HG03571 (cell line): ENCODE results near the gene ABL2.
"Not testable (repeated sequence)": the region's sequence is repeated elsewhere in the genome, so short reads cannot be mapped to it uniquely, and the experiment has no call there.

Source experiments
- ATAC-seq: cut with Tn5 transposase; IDR thresholded peaks from one replicate; pipeline ENCODE4 v1.9.1; 2021; ENCODE audit not compliant: unreplicated experiment

The ABL2 gene

GRCh38 chr1:179229214-179230140 lies at the start of gene ABL2:
TSS of gene ABL2 (minus strand) at chr1:179229677. CDS start at chr1:179229397, 280 bp downstream.
- peak; percentile 53 for ATAC-seq

- no peak for ATAC-seq
Measured at GRCh38 chr1:179278920-179279319, 49.4 kb upstream of the ABL2 start.

- not testable (repeated sequence) for ATAC-seq
Measured at GRCh38 chr1:179274424-179274823, 44.9 kb upstream of the ABL2 start.

DNA sequence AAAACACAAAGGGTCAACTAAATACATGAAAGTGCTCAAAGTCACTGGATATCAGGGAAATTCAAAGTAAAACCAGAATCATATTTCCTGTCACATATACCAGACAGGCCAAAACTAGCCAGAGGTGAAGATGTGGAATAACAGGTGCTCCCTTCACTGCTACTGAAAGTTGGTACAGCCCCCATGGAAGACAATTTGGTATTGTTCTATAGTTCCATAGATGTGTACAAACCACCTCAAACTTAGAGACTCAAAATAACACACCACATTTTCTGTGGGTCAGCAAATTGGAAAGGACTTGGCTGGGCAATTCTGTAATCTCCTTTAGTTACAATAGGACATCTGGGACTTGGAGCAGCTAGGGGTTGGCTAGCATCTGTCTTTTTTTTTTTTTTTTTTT lies 39.6 kb upstream of the ABL2 start:
- no peak for ATAC-seq

DNA sequence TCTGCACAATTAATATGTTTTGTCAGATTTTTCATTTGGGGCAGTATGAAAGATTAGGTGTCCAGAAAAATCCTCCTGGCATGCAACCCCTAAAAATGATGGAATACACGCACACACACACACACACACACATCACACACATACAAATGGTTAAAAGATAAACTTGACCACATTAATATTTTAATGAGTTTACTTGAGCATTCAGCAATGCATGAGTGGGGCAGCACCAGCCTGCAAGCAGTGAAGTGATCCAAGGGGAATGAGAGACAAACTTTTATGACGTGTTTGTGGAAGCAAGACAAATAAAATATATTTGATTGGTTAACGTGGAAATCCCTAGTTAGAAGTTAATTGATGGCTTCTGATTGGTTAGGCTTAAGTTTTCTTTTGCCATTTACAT lies 35.0 kb upstream of the ABL2 start:
- no peak for ATAC-seq

GRCh38 chr1:179263121-179263520 lies 33.6 kb upstream of the ABL2 start:
- no peak for ATAC-seq

- ATAC-seq = no peak
Measured at GRCh38 chr1:179262183-179262582, 32.7 kb upstream of the ABL2 start.

DNA sequence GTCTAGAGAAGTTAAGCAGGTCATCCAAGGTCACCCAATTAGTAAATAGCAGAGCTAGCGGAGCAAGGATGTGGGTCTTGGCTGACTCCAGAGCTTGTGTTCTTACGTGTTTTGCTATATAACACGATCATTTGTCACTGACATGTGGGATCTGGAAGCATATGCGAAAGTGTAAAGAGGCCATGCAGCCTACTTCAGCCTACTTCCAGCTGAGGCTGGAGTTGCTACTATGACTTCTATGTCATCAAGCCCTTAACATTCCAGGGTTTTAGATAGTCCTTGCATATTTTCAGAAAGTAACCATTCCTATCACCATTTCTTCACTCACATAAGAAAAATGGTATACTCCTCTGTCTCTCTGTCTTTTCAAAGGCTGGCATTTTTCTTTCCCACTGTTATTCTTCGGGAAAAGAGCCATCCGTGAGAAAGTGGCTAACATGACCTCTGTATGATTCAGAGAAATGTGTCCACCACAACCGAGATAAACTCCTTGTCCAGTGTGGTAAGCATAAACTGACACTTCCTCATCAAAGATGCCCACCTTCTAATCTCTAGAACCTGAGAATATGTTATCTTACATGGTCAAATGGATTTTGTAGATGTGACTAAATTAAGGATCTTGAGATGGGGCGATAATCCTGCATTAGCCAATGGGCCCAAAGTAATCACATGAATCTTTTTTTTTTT lies 24.0 kb upstream of the ABL2 start:
- no peak for ATAC-seq

DNA sequence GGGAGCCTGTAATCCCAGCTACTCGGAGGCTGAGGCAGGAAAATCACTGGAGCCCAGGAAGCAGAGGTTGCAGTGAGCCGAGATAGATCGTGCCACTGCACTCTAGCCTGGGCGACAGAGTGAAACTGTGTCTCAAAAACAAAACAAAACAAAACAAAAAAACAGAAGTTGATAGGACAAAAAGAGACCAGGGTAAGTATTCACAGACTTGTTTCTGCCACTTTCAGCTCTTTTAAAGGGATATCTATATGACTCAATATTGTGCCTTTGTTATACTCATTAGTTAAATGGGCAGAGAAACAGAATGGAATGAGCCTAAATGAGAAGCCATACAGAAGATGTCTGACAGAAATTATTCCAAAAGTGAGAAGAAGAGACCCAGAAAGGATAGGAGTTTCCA lies 23.1 kb upstream of the ABL2 start:
- no peak for ATAC-seq

GRCh38 chr1:179251675-179252074 lies 22.2 kb upstream of the ABL2 start:
- no peak for ATAC-seq

DNA sequence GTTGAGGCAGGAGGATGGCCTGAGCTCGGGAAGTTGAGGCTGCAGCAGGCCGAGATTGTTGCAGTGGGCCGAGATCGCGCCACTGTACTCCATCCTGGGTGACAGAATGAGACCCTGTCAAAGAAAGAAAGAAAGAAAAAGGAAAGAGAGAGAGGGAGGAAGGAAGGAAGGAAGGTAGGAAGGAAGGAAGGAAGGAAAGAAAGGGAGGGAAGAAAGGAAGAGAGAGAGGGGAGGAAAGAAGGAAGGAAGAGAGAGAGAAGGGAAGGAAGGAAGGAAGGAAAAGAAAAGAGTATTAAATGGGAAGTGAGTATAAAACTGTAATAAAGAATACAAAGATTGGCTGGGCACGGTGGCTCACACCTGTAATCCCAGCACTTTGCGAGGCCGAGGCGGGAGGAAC lies 18.4 kb upstream of the ABL2 start:
- ATAC-seq = no peak

DNA sequence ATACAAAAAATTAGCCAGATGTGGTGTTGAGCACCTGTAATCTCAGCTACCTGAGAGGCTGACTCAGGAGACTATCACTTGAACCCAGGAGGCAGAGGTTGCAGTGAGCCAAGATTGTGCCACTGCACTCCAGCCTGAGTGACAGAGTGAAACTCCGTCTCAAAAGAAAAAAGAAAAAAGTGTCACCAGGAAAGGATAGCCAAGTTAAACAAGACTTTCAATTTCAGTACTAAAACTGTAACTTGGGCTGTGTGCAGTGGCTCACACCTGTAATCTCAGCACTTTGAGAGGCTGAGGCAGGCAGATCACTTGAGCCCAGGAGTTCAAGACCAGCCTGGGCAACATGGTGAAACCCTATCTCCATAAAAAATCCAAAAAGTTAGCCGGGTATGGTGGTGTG lies 15.9 kb upstream of the ABL2 start:
- ATAC-seq = not testable (repeated sequence)

GRCh38 chr1:179241530-179242097 lies 12.1 kb upstream of the ABL2 start:
- ATAC-seq = no peak

DNA sequence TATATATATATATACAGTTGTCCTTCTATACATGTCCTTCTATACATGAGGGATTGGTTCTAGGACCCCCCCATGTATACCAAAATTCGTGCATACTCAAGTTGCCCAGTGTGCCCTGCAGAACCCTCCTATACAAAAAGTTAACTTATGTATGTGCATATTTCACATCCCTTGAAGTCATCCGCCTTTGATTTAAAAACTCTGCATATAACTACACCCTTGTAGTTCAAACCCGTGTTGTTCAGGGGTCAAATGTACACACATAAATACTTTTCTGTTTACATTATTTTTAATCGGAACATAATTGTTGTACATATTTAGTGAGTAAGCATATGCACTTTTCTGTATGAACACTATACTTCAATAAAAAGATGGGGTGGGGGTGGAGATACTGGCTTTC lies 7.7 kb upstream of the ABL2 start:
- no peak for ATAC-seq

DNA sequence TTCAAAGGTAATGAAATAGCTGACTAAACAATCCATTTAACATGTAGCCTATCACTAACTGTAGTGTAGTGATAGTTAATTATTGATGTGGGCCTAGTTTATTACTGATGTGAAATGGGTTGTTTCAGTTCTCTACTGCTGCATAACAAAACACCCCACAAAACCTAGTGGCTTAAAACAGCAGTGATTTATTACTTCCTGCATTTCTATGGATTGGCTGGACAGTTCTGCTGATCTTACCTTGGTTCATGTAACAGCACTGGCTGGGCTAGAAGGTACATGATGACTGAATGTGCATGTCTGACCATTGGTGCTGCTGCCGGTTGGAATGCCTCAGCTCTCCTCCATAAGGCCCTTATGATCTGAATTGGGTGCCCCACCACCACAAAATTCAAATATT lies 5.4 kb upstream of the ABL2 start:
- ATAC-seq = no peak

DNA sequence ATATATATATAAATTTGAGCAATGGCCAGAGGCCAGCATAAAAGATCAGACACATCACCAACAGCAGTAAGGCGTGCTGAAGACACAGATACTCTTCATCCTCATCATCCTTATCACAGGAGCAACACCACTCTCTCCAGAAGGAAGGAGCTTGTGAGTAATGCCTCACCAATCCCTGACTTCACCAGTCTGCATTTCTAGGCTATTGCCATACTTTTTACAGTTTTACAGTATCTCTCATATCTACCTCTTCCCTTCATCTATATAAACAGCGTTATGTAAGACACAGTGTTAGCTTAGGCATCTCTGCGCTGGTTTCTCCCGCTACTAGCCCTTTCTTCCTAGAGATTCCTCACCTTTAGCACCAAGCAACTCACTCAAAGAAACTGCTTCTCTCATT lies 2.4 kb upstream of the ABL2 start:
- no peak for ATAC-seq

GRCh38 chr1:179230721-179231120 lies 1.2 kb upstream of the ABL2 start:
- no peak for ATAC-seq

- ATAC-seq = no peak
Measured at GRCh38 chr1:179230251-179230650, 774 bp upstream of the ABL2 start.

- ATAC-seq = no peak
Measured at GRCh38 chr1:179228783-179229213, 679 bp downstream of the ABL2 start.

GRCh38 chr1:179226738-179227137 lies 2.7 kb downstream of the ABL2 start:
- no peak for ATAC-seq

DNA sequence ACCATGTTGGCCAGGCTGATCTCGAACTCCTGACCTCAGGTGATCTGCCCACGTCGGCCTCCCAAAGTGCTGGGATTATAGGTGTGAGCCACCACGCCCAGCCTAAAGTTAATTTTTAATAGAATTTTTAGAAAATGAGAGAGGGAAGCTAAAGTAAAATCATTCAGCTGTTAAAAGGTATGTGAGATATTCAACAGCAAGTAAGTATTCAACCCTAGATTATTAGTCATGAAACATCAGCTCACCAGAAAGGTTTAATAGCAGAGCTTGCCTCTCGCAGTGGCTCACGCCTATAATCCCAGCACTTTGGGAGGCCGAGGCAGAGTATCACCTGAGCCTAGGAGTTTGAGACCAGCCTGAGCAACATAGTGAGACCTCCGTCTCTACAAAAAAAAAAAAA lies 5.0 kb downstream of the ABL2 start:
- not testable (repeated sequence) for ATAC-seq

- ATAC-seq = not testable (repeated sequence)
Measured at GRCh38 chr1:179221121-179221520, 8.4 kb downstream of the ABL2 start.
